HepG2 (cell line): ENCODE results near the gene PLBD2. TPM values are rescaled to one million over a fixed set of nuclear protein-coding genes. Genes with fewer than 3 reads are reported as not detected.
A peak's percentile ranks its signal among the peaks of the same experiment; 100 is the strongest.

Experiments
- ATAC-seq: fragments of 200-7000 bp; cut with Tn5 transposase; 3 replicates; pipeline ENCODE4 v1.9.1; 2020; ENCODE audit warnings: mild to moderate bottlenecking, moderate library complexity
- Bru-seq: library from RNA; stranded (reverse); fragments of 400-500 nt; gene quantifications from one replicate; lab custom pipeline; 2021; lab: Mats Ljungman, UMichigan
- BruChase-seq, 2 experiments: library from RNA; stranded (reverse); fragments of 400-500 nt; gene quantifications; one replicate each; lab custom pipeline; 2021; lab: Mats Ljungman, UMichigan
- BruUV-seq: library from RNA; stranded (reverse); fragments of 400-500 nt; replicated peaks from 2 replicates; lab custom pipeline; 2021; lab: Mats Ljungman, UMichigan
- CTCF ChIA-PET: fragments of 300-600 bp; formaldehyde crosslinking; extraction: SDS; loops from one replicate; lab custom pipeline; 2021; ENCODE audit warnings: low total read pairs, inconsistent platforms, low intra/inter-chr PET ratio; lab: Yijun Ruan, JAX
- POLR2A ChIA-PET: fragments of 350-600 bp; sonication (Branson Sonifier 250); formaldehyde crosslinking; loops from one replicate; lab custom pipeline; 2020; ENCODE audit warnings: antibody characterized with exemption, inconsistent platforms; lab: Yijun Ruan, JAX
- DNase-seq: peaks from one replicate; pipeline ENCODE4 v3.0.0-alpha.2; 2015; ENCODE audit warnings: low spot score
- FAIRE-seq: peaks from 3 replicates; lab custom pipeline; 2011; peaks lifted over from hg19 to GRCh38; lab: Jason Lieb, UNC
- H2AFZ ChIP-seq: one replicate; pipeline ENCODE4 v1.6.1; 2011; ENCODE audit warnings: low read length, inconsistent platforms
- H3K27ac ChIP-seq: fragments of 300-600 bp; 3 replicates; pipeline ENCODE4 v1.8.0; 2011; ENCODE audit warnings: mixed run types, mild to moderate bottlenecking, mixed read lengths, low read length, inconsistent platforms; ENCODE audit not compliant: insufficient read depth; ENCODE audit errors: extremely low read length
- H3K27me3 ChIP-seq, 2 experiments: fragments of 200-600 bp in 1 of 2; 2 replicates in 1 of 2; 3 replicates in 1 of 2; pipeline versions ENCODE4 v1.6.0 to v1.8.0; 2011; ENCODE audit warnings: low read length in 2 of 2, mild to moderate bottlenecking in 2 of 2, moderate library complexity in 2 of 2, inconsistent platforms in 1 of 2; ENCODE audit not compliant: insufficient read depth in 2 of 2, control insufficient read depth in 1 of 2
- H3K36me3 ChIP-seq, 2 experiments: fragments of 200-600 bp in 1 of 2; replicated peaks in 1 of 2; 2 replicates in 1 of 2; 3 replicates in 1 of 2; pipeline versions ENCODE4 v1.5.1 to v1.8.0; 2011; ENCODE audit warnings: low read length in 2 of 2, inconsistent platforms in 1 of 2; ENCODE audit not compliant: insufficient read depth in 2 of 2, control insufficient read depth in 1 of 2
- H3K4me1 ChIP-seq: 2 replicates; pipeline ENCODE4 v1.5.1; 2012; ENCODE audit warnings: low read length, inconsistent platforms; ENCODE audit not compliant: insufficient read depth
- H3K4me2 ChIP-seq: 2 replicates; pipeline ENCODE4 v1.6.0; 2011; ENCODE audit warnings: low read depth, low read length, inconsistent platforms
- H3K4me3 ChIP-seq, 3 experiments: fragments of 200-600 bp in 1 of 3; sonication (generic), shearing (Covaris generic) in 1 of 3; replicated peaks in 1 of 3; 2 replicates each; pipeline ENCODE4 v1.5.1; 2011 to 2016; ENCODE audit warnings: low read length in 3 of 3, inconsistent platforms in 2 of 3, low read depth in 2 of 3, mild to moderate bottlenecking in 2 of 3, control low read depth in 1 of 3, mixed read lengths in 1 of 3; ENCODE audit not compliant: insufficient read depth in 1 of 3
- H3K79me2 ChIP-seq: one replicate; pipeline ENCODE4 v1.6.1; 2011; ENCODE audit warnings: low read length, inconsistent platforms; ENCODE audit not compliant: insufficient read depth
- H3K9ac ChIP-seq: 2 replicates; pipeline ENCODE4 v1.6.0; 2011; ENCODE audit warnings: mild to moderate bottlenecking, low read depth, low read length, inconsistent platforms; ENCODE audit not compliant: insufficient read depth
- H3K9me3 ChIP-seq: 2 replicates; pipeline ENCODE4 v1.5.1; 2012; ENCODE audit warnings: mild to moderate bottlenecking, low read length
- H4K20me1 ChIP-seq: 2 replicates; pipeline ENCODE4 v1.6.0; 2011; ENCODE audit warnings: inconsistent platforms, mild to moderate bottlenecking, low read length, moderate library complexity; ENCODE audit not compliant: insufficient read depth
- DR1 ChIP-seq: sonication (generic); formaldehyde crosslinking; IDR thresholded peaks from 2 replicates; pipeline ENCODE4 v1.8.0; 2021; ENCODE audit warnings: mild to moderate bottlenecking, missing genetic modification reagents, inconsistent platforms
- RAD51 ChIP-seq: fragments of 450-650 bp; IDR thresholded peaks from 2 replicates; pipeline ENCODE4 v1.6.1; 2016; ENCODE audit warnings: borderline replicate concordance
- SP140L ChIP-seq: sonication (generic); formaldehyde crosslinking; IDR thresholded peaks from 2 replicates; pipeline ENCODE4 v1.4.0; 2020; ENCODE audit warnings: missing genetic modification reagents, borderline replicate concordance
- TBL1XR1 ChIP-seq: fragments of 150-350 bp; IDR thresholded peaks from 2 replicates; pipeline ENCODE4 v1.6.1; 2014; ENCODE audit warnings: borderline replicate concordance, low read length; ENCODE audit not compliant: partially characterized antibody
- TEF ChIP-seq: sonication (generic); formaldehyde crosslinking; IDR thresholded peaks from 2 replicates; pipeline ENCODE4 v1.5.0; 2020; ENCODE audit warnings: missing genetic modification reagents
- ZBTB44 ChIP-seq: sonication (generic); formaldehyde crosslinking; IDR thresholded peaks from 2 replicates; pipeline ENCODE4 v1.4.0; 2020; ENCODE audit warnings: missing genetic modification reagents
- ZHX2 ChIP-seq, 2 experiments: sonication (generic) in 1 of 2; formaldehyde crosslinking in 1 of 2; IDR thresholded peaks; 2 replicates each; pipeline versions ENCODE4 v1.6.1 to v1.9.0; 2014 to 2022; ENCODE audit warnings: antibody characterized with exemption in 1 of 2, borderline replicate concordance in 1 of 2, inconsistent platforms in 1 of 2, low read depth in 1 of 2, missing genetic modification reagents in 1 of 2
- WGBS: methylation state at CpG from one replicate; pipeline ENCODE4 v1.1.6; 2017; ENCODE audit warnings: low lambda C conversion rate; 5-methylcytosine and 5-hydroxymethylcytosine counted together
- in situ Hi-C: cut with HindIII; loops from 2 replicates; pipeline ENCODE4 v1.10.0; 2017; ENCODE audit warnings: low pct_unique_long_range_greater_than_20kb; ENCODE audit not compliant: extremely low pct_ligation_motif_present
- intact Hi-C: fragments of 100-400 bp; cut with micrococcal nuclease; formaldehyde crosslinking; loops from one replicate; pipeline ENCODE4 v1.10.0; 2022; ENCODE audit not compliant: unreplicated experiment
- long read RNA-seq, 2 experiments: library from RNA in 1 of 2; library from polyadenylated mRNA in 1 of 2; stranded (forward) in 1 of 2; unstranded in 1 of 2; transcript quantifications; one replicate each; pipeline ENCODE4 v2.0.0, GENCODE V29; 2019 to 2022
- polyA minus RNA-seq, 3 experiments: library from RNA; depleted of rRNA, polyadenylated mRNA; stranded (reverse); fragments of >200 nt; gene quantifications; 2 replicates each; pipeline ENCODE4 v1.2.3, GENCODE V29; 2011; ENCODE audit warnings: low replicate concordance in 1 of 3
- polyA plus RNA-seq, 8 experiments: library from polyadenylated mRNA; depleted of rRNA in 3 of 8; stranded (reverse) in 7 of 8; unstranded in 1 of 8; fragments of >200 nt; fragmentation: Illumina TruSeq in 4 of 8; extraction: Trizol in 4 of 8; gene quantifications; 2 replicates each; pipeline versions ENCODE4 v1.2.1 to v1.2.3, GENCODE V29; 2011 to 2016; ENCODE audit warnings: low read depth in 4 of 8, missing spikeins in 1 of 8, mixed read lengths in 1 of 8; ENCODE audit not compliant: insufficient read depth in 1 of 8
- total RNA-seq, 5 experiments: library from RNA; depleted of rRNA; stranded (reverse); fragments of >200 nt; fragmentation: Illumina TruSeq; extraction: Trizol; gene quantifications; 2 replicates each; pipeline ENCODE4 v1.2.3, GENCODE V29; 2016; ENCODE audit warnings: low read depth in 1 of 5

Gene PLBD2
- 5.5 and 8.5 TPM in 2 replicates for total RNA-seq (2016; rRNA removed; fragmentation: Illumina TruSeq; extraction: Trizol)
- total RNA-seq (2016; cell fraction: cytosol; rRNA removed; fragmentation: Illumina TruSeq; extraction: Trizol; ENCODE audit: low read depth) = 0.81 and 0.88 TPM in 2 replicates
- 7.0 and 7.8 TPM in 2 replicates for total RNA-seq (2016; cell fraction: insoluble cytoplasmic fraction; rRNA removed; fragmentation: Illumina TruSeq; extraction: Trizol)
- 2.5 and 3.2 TPM in 2 replicates for total RNA-seq (2016; cell fraction: membrane; rRNA removed; fragmentation: Illumina TruSeq; extraction: Trizol)
- 15.0 and 17.9 TPM in 2 replicates for total RNA-seq (2016; cell fraction: nucleus; rRNA removed; fragmentation: Illumina TruSeq; extraction: Trizol)
- polyA plus RNA-seq (2011; rRNA removed) = 6.7 and 9.2 TPM in 2 replicates
- polyA plus RNA-seq (2011; cell fraction: cytosol; rRNA removed) = 8.0 and 9.7 TPM in 2 replicates
- 11.1 and 13.1 TPM in 2 replicates for polyA plus RNA-seq (2011; cell fraction: nucleus; rRNA removed)
- polyA plus RNA-seq (2012) = 10.7 and 11.6 TPM in 2 replicates
- 1.7 and 1.8 TPM in 2 replicates for polyA plus RNA-seq (2016; cell fraction: cytosol; fragmentation: Illumina TruSeq; extraction: Trizol; ENCODE audit: low read depth)
- polyA plus RNA-seq (2016; cell fraction: insoluble cytoplasmic fraction; fragmentation: Illumina TruSeq; extraction: Trizol; ENCODE audit: low read depth) = 7.6 and 10.5 TPM in 2 replicates
- polyA plus RNA-seq (2016; cell fraction: membrane; fragmentation: Illumina TruSeq; extraction: Trizol; ENCODE audit: low read depth) = 2.6 and 3.9 TPM in 2 replicates
- 33.1 and 37.0 TPM in 2 replicates for polyA plus RNA-seq (2016; cell fraction: nucleus; fragmentation: Illumina TruSeq; extraction: Trizol; ENCODE audit: insufficient read depth, low read depth)
- 12.2 and 26.0 TPM in 2 replicates for polyA minus RNA-seq (2011; rRNA and poly(A)+ RNA removed; ENCODE audit: low replicate concordance)
- polyA minus RNA-seq (2011; cell fraction: cytosol; rRNA and poly(A)+ RNA removed) = 14.8 and 15.8 TPM in 2 replicates
- 5.7 and 7.3 TPM in 2 replicates for polyA minus RNA-seq (2011; cell fraction: nucleus; rRNA and poly(A)+ RNA removed)
- Bru-seq, nascent RNA = percentile 64 among the genes with signal in this experiment
- BruChase-seq, experiment 1, labeled RNA remaining after a 6-hour chase = percentile 73 among the genes with signal in this experiment
- BruChase-seq, experiment 2, labeled RNA remaining after a 2-hour chase = percentile 70 among the genes with signal in this experiment
- long read RNA-seq, experiment 1, full-length matches to known transcripts = 3 of 10 reads
- long read RNA-seq, experiment 1, partial matches to known transcripts = 4 of 10 reads
- long read RNA-seq, experiment 1, other reads (novel, unspliced or antisense) = 3 of 10 reads
- long read RNA-seq, experiment 2, full-length matches to known transcripts = 22 of 56 reads
- long read RNA-seq, experiment 2, partial matches to known transcripts = 6 of 56 reads
- long read RNA-seq, experiment 2, other reads (novel, unspliced or antisense) = 28 of 56 reads

- in situ Hi-C loops (loop anchor here (10.0 kb wide), 1 partner anchor 164 kb away; no protein-coding TSS in a partner anchor), intact Hi-C loops (loop anchor here (1.0 to 5.0 kb wide), 3 partner anchors 23 to 156 kb away; partner anchors contain the start of gene SLC8B1)
- Histone ChIP-seq H2AFZ (no peak within 1 kb of the TSS), H3K4me3 (peak within 1 kb of the TSS; percentile 80 to 94 (median 86)), H3K9me3 (no peaks in the 10 kb centered on the region), H4K20me1 (peaks cover 5% of the 10 kb centered on the region), H3K79me2 (no peaks in the 10 kb centered on the region), H3K27me3 (no peaks in the 10 kb centered on the region; a peak in 1 of 5 replicates), H3K4me2 (peak within 1 kb of the TSS; percentile 86), H3K36me3 (peaks cover 0 to 1% of the 10 kb centered on the region in 2 experiments; a peak in 1 of 5 replicates), H3K4me1 (peaks cover 37% of the 10 kb centered on the region), H3K27ac (peak within 1 kb of the TSS; percentile 38), H3K9ac (peak within 1 kb of the TSS; percentile 73)
- FAIRE-seq (no peak), DNase-seq (peak; percentile 80), ATAC-seq (peak; percentile 93)
- no TSS peak for BruUV-seq
- POLR2A ChIA-PET = interaction anchor here (1.8 kb wide), 1 partner anchor 23 kb away, joined by 14 read pairs; the partner anchor contains the start of gene SLC8B1
- CTCF ChIA-PET = interaction anchor here (0.5 kb wide), 1 partner anchor 133 kb away, joined by 3 read pairs; no protein-coding TSS in a partner anchor
- WGBS = 5% methylated on average over 5 of the region's 67 CpGs
- no peak for TF ChIP-seq TEF (CRISPR knock-in tag)
- TF ChIP-seq ZHX2 (IDR thresholded peaks at IDR 0.05; ENCODE audit: low read depth) = no peak
- no peak for TF ChIP-seq ZHX2 (CRISPR knock-in tag; IDR thresholded peaks at IDR 0.05; ENCODE audit: borderline replicate concordance)
- peak; percentile 89 for TF ChIP-seq RAD51
- TF ChIP-seq TBL1XR1 = peak; percentile 20
- 0 out of 2 replicates have a peak, but pooled peaks have one; percentile 44 for TF ChIP-seq DR1 (CRISPR knock-in tag)
- TF ChIP-seq ZBTB44 = no peak
- no peak for TF ChIP-seq SP140L
These were observed at the start of gene PLBD2 for GRCh38 chr12:113358381-113359132. Gene PLBD2, plus strand, starts transcription at chr12:113358587. Its CDS starts 14 bp downstream, at chr12:113358601.
